KMS-11 (cell line): Measurements from ENCODE around the gene S100G.
"Not testable (repeated sequence)": the region's sequence is repeated elsewhere in the genome, so short reads cannot be mapped to it uniquely, and the experiment has no call there.

Experiments
- H2AFZ ChIP-seq: fragments of 200-600 bp; sonication (generic); 2 replicates; pipeline ENCODE4 v1.6.1; 2016; ENCODE audit warnings: antibody characterized with exemption, mixed run types, low read depth
- H3K27ac ChIP-seq: fragments of 200-600 bp; sonication (generic); 2 replicates; pipeline ENCODE4 v1.6.1; 2016; ENCODE audit warnings: mild to moderate bottlenecking, mixed run types
- H3K27me3 ChIP-seq: fragments of 200-600 bp; sonication (generic); 2 replicates; pipeline ENCODE4 v1.6.1; 2017; ENCODE audit warnings: mild to moderate bottlenecking, low read depth, mixed run types, moderate library complexity; ENCODE audit not compliant: insufficient read depth
- H3K36me3 ChIP-seq: fragments of 200-600 bp; sonication (generic); 2 replicates; pipeline ENCODE4 v1.6.1; 2017; ENCODE audit warnings: mild to moderate bottlenecking, mixed run types; ENCODE audit not compliant: insufficient read depth
- H3K4me1 ChIP-seq: fragments of 200-600 bp; sonication (generic); 2 replicates; pipeline ENCODE4 v1.6.1; 2016; ENCODE audit warnings: mild to moderate bottlenecking, low read depth, mixed run types; ENCODE audit not compliant: poor library complexity, severe bottlenecking
- H3K4me2 ChIP-seq: fragments of 200-600 bp; sonication (generic); 2 replicates; pipeline ENCODE4 v1.7.0; 2016; ENCODE audit warnings: mild to moderate bottlenecking, mixed run types
- H3K4me3 ChIP-seq: fragments of 200-600 bp; sonication (generic); IDR thresholded peaks from 2 replicates; pipeline ENCODE4 v1.6.1; 2017; ENCODE audit warnings: low read depth, low read length, mixed read lengths; ENCODE audit not compliant: insufficient read depth
- H3K79me2 ChIP-seq: fragments of 200-600 bp; sonication (generic); 2 replicates; pipeline ENCODE4 v1.6.1; 2016; ENCODE audit warnings: low read depth, mixed run types; ENCODE audit not compliant: insufficient read depth
- H3K9ac ChIP-seq: fragments of 200-600 bp; sonication (generic); 2 replicates; pipeline ENCODE4 v1.6.1; 2016; ENCODE audit warnings: mild to moderate bottlenecking, mixed run types
- H4K20me1 ChIP-seq: fragments of 200-600 bp; sonication (generic); 2 replicates; pipeline ENCODE4 v1.6.1; 2016; ENCODE audit warnings: mild to moderate bottlenecking, mixed run types; ENCODE audit not compliant: insufficient read depth
- TF ChIP-seq, protein P1 (sequence below): fragments of 200-600 bp; sonication (generic); conservative IDR thresholded peaks from 2 replicates; pipeline ENCODE4 v1.6.1; 2017; ENCODE audit warnings: low read depth, mild to moderate bottlenecking, antibody characterized with exemption, low read length, moderate library complexity, mixed read lengths

Gene S100G

DNA sequence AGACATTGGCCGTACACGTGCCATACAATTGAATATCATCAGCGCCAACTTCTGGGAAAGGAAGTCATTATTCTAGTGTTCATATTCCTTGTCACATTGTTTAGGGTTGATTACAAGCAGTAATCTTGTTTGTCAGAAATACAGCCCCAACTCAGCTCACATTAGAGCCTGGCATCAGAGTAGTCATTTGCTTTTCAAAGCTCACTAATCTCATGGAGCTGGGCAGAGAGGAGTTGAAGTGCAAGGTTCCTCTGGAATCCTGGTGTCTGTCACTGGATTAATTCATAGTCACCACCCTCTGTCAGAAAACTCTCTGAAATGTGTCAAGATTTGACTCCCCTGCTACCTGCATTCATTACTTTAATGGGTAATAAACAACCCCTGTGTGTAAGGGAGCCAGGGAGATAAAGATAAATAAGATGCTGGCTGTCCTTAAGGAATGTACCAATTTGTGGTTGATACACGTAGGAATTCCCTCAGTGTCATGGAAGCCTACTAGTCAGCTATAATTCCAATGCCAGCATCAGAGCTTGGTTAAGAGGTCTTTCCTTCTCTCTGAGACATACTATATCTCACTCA lies 43.7 kb upstream of the S100G start:
- Histone ChIP-seq H3K27ac (no peak overlapping the region), H3K4me2 (no peak overlapping the region), H3K36me3 (no peaks in the 10 kb centered on the region), H4K20me1 (no peaks in the 10 kb centered on the region), H3K27me3 (no peaks in the 10 kb centered on the region), H3K79me2 (no peaks in the 10 kb centered on the region), H3K4me3 (no peak overlapping the region), H2AFZ (no peak overlapping the region), H3K4me1 (no peaks in the 10 kb centered on the region), H3K9ac (no peak overlapping the region)
- TF ChIP-seq, protein P1, sequence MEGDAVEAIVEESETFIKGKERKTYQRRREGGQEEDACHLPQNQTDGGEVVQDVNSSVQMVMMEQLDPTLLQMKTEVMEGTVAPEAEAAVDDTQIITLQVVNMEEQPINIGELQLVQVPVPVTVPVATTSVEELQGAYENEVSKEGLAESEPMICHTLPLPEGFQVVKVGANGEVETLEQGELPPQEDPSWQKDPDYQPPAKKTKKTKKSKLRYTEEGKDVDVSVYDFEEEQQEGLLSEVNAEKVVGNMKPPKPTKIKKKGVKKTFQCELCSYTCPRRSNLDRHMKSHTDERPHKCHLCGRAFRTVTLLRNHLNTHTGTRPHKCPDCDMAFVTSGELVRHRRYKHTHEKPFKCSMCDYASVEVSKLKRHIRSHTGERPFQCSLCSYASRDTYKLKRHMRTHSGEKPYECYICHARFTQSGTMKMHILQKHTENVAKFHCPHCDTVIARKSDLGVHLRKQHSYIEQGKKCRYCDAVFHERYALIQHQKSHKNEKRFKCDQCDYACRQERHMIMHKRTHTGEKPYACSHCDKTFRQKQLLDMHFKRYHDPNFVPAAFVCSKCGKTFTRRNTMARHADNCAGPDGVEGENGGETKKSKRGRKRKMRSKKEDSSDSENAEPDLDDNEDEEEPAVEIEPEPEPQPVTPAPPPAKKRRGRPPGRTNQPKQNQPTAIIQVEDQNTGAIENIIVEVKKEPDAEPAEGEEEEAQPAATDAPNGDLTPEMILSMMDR: no peak

DNA sequence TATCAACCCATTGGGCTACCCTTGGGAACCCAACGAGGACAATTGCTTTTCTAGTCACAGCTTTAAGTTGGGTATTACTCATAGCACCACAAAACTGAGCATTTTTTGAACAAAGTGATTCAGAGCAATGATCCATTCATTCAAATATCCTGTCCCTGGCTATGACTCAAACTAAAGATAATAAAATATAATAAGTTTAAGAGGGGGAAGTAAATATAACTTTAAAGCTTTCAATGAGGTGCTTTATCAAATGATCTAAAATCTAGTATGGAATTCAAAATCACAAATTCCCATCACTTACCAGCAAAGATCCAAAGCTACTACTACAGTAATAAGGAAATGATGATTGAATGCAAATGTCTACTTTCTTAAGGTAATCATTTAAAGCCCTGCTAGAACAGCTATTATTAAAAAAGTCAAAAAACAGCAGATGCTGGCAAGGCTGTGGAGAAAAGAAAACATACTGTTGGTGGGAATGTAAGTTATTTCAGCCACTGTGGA lies 39.8 kb upstream of the S100G start:
- Histone ChIP-seq H3K79me2 (no peaks in the 10 kb centered on the region), H3K36me3 (no peaks in the 10 kb centered on the region), H2AFZ (no peak overlapping the region), H3K27me3 (no peaks in the 10 kb centered on the region), H4K20me1 (no peaks in the 10 kb centered on the region), H3K27ac (no peak overlapping the region), H3K4me2 (no peak overlapping the region), H3K9ac (no peak overlapping the region), H3K4me3 (no peak overlapping the region), H3K4me1 (no peaks in the 10 kb centered on the region)
- TF ChIP-seq, protein P1: no peak

DNA sequence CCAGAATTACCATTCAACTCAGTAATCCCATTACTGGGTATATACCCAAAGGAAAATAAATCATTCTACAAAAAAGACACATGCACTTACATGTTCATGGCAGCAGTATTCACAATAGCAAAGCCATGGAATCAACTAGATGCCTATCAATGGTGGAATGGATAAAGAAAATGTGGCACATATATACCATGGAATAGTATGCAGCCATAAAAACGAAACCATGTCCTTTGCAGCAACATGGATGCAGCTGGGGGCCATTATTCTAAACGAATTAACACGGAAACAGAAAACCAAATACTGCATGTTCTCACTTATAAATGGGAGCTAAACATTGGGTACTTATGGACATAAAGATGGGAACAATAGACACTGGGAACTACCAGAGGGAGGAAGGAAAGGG lies 39.3 kb upstream of the S100G start:
- not testable (repeated sequence) for H2AFZ ChIP-seq, H3K9ac ChIP-seq, H3K27me3 ChIP-seq, H3K79me2 ChIP-seq, H3K4me1 ChIP-seq, H3K4me2 ChIP-seq, H3K36me3 ChIP-seq, H4K20me1 ChIP-seq, H3K27ac ChIP-seq, H3K4me3 ChIP-seq

DNA sequence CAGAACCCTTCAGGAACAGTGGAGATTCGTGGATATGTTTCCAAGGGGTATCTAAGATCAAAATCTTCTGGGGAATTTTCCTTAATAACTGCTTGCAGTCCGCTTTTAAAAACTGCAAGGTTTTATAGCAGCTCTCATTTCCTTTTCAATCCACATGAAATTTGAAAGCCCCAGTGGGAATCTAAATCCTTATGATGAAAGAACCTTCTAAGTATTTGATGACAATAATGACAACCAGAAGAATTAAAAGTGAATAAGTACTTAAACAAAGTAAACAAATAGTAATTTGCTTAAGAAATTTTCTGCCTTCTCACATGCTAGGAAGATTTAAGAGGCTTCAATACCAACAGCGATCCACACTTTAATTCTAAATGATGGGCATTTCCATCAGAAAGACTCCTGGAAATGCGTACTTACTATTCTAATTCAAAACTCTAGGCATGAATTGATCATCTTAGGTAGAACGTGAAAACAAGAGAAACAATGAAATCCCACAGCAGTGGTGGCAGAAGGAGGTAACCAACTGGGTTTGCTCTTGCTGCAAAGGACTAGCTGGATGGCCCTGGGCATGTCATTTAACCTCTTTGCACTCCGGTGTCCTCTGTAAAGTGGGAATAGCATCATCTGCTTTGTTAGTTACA lies 37.6 kb upstream of the S100G start:
- H3K36me3 ChIP-seq: no peaks in the 10 kb centered on the region
- TF ChIP-seq, protein P1: no peak
- H3K27ac ChIP-seq: no peak overlapping the region
- H3K4me2 ChIP-seq: no peak overlapping the region
- no peak overlapping the region for H3K4me3 ChIP-seq
- no peaks in the 10 kb centered on the region for H3K27me3 ChIP-seq
- H4K20me1 ChIP-seq: no peaks in the 10 kb centered on the region
- no peak overlapping the region for H3K9ac ChIP-seq
- no peaks in the 10 kb centered on the region for H3K4me1 ChIP-seq
- H2AFZ ChIP-seq: no peak overlapping the region
- no peaks in the 10 kb centered on the region for H3K79me2 ChIP-seq

DNA sequence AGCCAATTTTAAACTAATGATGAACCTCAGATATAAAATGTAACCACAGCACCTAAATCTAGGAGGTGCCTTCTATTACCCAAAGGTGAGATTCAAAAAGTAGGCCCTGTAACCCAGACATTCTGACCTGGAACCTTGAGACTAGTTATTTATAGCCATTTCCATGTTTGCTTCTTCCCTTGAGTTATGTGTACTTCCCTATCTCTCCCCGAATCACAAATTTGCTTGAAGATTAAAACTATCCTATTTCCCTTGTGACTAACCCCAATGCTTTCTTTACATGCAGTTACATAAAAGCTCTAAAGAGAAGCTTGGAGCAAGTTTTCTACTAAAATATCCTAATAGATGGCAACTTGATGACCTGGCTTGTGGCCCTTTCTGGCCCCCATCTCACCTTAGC lies 32.6 kb upstream of the S100G start:
- Histone ChIP-seq H3K79me2 (no peaks in the 10 kb centered on the region), H3K4me1 (no peaks in the 10 kb centered on the region), H4K20me1 (no peaks in the 10 kb centered on the region), H3K27ac (no peak overlapping the region), H3K36me3 (no peaks in the 10 kb centered on the region), H3K9ac (no peak overlapping the region), H2AFZ (no peak overlapping the region), H3K4me3 (no peak overlapping the region), H3K4me2 (no peak overlapping the region), H3K27me3 (no peaks in the 10 kb centered on the region)
- TF ChIP-seq, protein P1: no peak
